ENCODE data around the gene HLA-DOA. TPM values are rescaled to one million over a fixed set of nuclear protein-coding genes. Genes with fewer than 3 reads are reported as not detected.

The HLA-DOA gene
- total and polyA plus RNA-seq, 2 experiments from 2014 or later: 0.74 TPM; not detected in 1

- no peak for TF ChIP-seq CTCF (IDR thresholded peaks at IDR 0.05; ENCODE audit: low read depth, low read length)
- H3K9me3 ChIP-seq (ENCODE audit: low read depth): no peaks in the 10 kb centered on the region
Observed at GRCh38 chr6:33004940-33005339, 4.5 kb downstream of the HLA-DOA start.

GRCh38 chr6:33001685-33002084, 7.7 kb downstream of the HLA-DOA start:
- no peaks in the 10 kb centered on the region for H3K9me3 ChIP-seq (ENCODE audit: low read depth)
- peaks cover 21% of the 10 kb centered on the region for H3K27me3 ChIP-seq
- DNase-seq (ENCODE audit: low read depth in 1 of 2, low spot score in 1 of 2): no peak
- TF ChIP-seq CTCF (IDR thresholded peaks at IDR 0.05; ENCODE audit: low read depth, low read length): no peak
- H3K4me1 ChIP-seq (ENCODE audit: low read depth): no peaks in the 10 kb centered on the region
- H3K27ac ChIP-seq: no peak overlapping the region
- H3K4me3 ChIP-seq: no peak overlapping the region
- no peaks in the 10 kb centered on the region for H3K36me3 ChIP-seq

More at GRCh38 chr6:33004940-33005339, 4.5 kb downstream of the HLA-DOA start:
- H3K4me3 ChIP-seq: no peak overlapping the region
- no peak for DNase-seq (ENCODE audit: low read depth in 1 of 2, low spot score in 1 of 2)
- peaks cover 4% of the 10 kb centered on the region for H3K4me1 ChIP-seq (ENCODE audit: low read depth)
- H3K27ac ChIP-seq: no peak overlapping the region
- peaks cover 8% of the 10 kb centered on the region for H3K27me3 ChIP-seq
- no peaks in the 10 kb centered on the region for H3K36me3 ChIP-seq

- DNase-seq (ENCODE audit: low read depth in 1 of 2, low spot score in 1 of 2): no peak
- H3K4me1 ChIP-seq (ENCODE audit: low read depth): no peaks in the 10 kb centered on the region
- peaks cover 32% of the 10 kb centered on the region for H3K27me3 ChIP-seq
- no peak overlapping the region for H3K4me3 ChIP-seq
- H3K9me3 ChIP-seq (ENCODE audit: low read depth): no peaks in the 10 kb centered on the region
- no peaks in the 10 kb centered on the region for H3K36me3 ChIP-seq
- H3K27ac ChIP-seq: no peak overlapping the region
- TF ChIP-seq CTCF (IDR thresholded peaks at IDR 0.05; ENCODE audit: low read depth, low read length): no peak
Observed at GRCh38 chr6:33000055-33000454, 9.3 kb downstream of the HLA-DOA start.

GRCh38 chr6:32995448-32995847, 13.9 kb downstream of the HLA-DOA start:
- peaks cover 28% of the 10 kb centered on the region for H3K27me3 ChIP-seq
- no peaks in the 10 kb centered on the region for H3K4me1 ChIP-seq (ENCODE audit: low read depth)
- no peaks in the 10 kb centered on the region for H3K36me3 ChIP-seq
- no peak overlapping the region for H3K4me3 ChIP-seq
- DNase-seq (ENCODE audit: low read depth in 1 of 2, low spot score in 1 of 2): no peak
- TF ChIP-seq CTCF (IDR thresholded peaks at IDR 0.05; ENCODE audit: low read depth, low read length): no peak
- no peaks in the 10 kb centered on the region for H3K9me3 ChIP-seq (ENCODE audit: low read depth)
- H3K27ac ChIP-seq: no peak overlapping the region

GRCh38 chr6:32993363-32993973, 15.9 kb downstream of the HLA-DOA start:
- Histone ChIP-seq H3K4me3 (no peak overlapping the region), H3K27me3 (peaks cover 21% of the 10 kb centered on the region), H3K36me3 (no peaks in the 10 kb centered on the region), H3K4me1 (ENCODE audit: low read depth) (no peaks in the 10 kb centered on the region), H3K9me3 (ENCODE audit: low read depth) (no peaks in the 10 kb centered on the region), H3K27ac (no peak overlapping the region)
- no peak for TF ChIP-seq CTCF (IDR thresholded peaks at IDR 0.05; ENCODE audit: low read depth, low read length)
- no peak for DNase-seq (ENCODE audit: low read depth in 1 of 2, low spot score in 1 of 2)
